Gastrocnemius medialis (tissue), 4 donors: ENCODE measurements around the gene MFAP2.

Experiments
- POLR2A ChIP-seq, 2 donors: fragments of 450-650 bp; IDR thresholded peaks; one replicate each; pipeline ENCODE4 v1.6.1; 2017; ENCODE audit warnings: antibody characterized with exemption in 2 of 2, mild to moderate bottlenecking in 2 of 2, moderate library complexity in 2 of 2
- TF ChIP-seq, protein P1 (sequence below), 5 experiments: fragments of 450-650 bp in 3 of 5; fragments of 200-600 bp in 2 of 5; sonication (generic) in 2 of 5; IDR thresholded peaks in 4 of 5; conservative IDR thresholded peaks in 1 of 5; 1 replicate in 4 of 5; 2 replicates in 1 of 5; pipeline ENCODE4 v1.5.1; 2016 to 2019; ENCODE audit warnings: antibody characterized with exemption in 5 of 5, mild to moderate bottlenecking in 3 of 5, moderate library complexity in 3 of 5

GRCh38 chr1:17012775-17013490, 32.5 kb upstream of the MFAP2 start:
- TF ChIP-seq, protein P1, sequence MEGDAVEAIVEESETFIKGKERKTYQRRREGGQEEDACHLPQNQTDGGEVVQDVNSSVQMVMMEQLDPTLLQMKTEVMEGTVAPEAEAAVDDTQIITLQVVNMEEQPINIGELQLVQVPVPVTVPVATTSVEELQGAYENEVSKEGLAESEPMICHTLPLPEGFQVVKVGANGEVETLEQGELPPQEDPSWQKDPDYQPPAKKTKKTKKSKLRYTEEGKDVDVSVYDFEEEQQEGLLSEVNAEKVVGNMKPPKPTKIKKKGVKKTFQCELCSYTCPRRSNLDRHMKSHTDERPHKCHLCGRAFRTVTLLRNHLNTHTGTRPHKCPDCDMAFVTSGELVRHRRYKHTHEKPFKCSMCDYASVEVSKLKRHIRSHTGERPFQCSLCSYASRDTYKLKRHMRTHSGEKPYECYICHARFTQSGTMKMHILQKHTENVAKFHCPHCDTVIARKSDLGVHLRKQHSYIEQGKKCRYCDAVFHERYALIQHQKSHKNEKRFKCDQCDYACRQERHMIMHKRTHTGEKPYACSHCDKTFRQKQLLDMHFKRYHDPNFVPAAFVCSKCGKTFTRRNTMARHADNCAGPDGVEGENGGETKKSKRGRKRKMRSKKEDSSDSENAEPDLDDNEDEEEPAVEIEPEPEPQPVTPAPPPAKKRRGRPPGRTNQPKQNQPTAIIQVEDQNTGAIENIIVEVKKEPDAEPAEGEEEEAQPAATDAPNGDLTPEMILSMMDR (IDR thresholded peaks at IDR 0.05 in 4 of 5, conservative IDR thresholded peaks at IDR 0.05 in 1 of 5), result no peak
- TF ChIP-seq POLR2A (IDR thresholded peaks at IDR 0.05), result no peak
